GM06990 (cell line): Measurements from ENCODE around the gene RALGAPA2.
"Not testable (repeated sequence)": the region's sequence is repeated elsewhere in the genome, so short reads cannot be mapped to it uniquely, and the experiment has no call there.

Experiments used
- DNase-seq: peaks from one replicate; pipeline ENCODE4 v3.0.0-alpha.2; 2011; ENCODE audit not compliant: insufficient read length; ENCODE audit errors: extremely low read depth
- H3K27me3 ChIP-seq: replicated peaks from 2 replicates; pipeline ENCODE4 v1.6.0; 2011; ENCODE audit warnings: low read length; ENCODE audit not compliant: control insufficient read depth, insufficient read depth
- H3K36me3 ChIP-seq: 2 replicates; pipeline ENCODE4 v1.5.1; 2011; ENCODE audit warnings: low read length; ENCODE audit not compliant: control insufficient read depth, insufficient read depth
- H3K4me3 ChIP-seq: replicated peaks from 2 replicates; pipeline ENCODE4 v1.5.1; 2011; ENCODE audit warnings: low read depth, mild to moderate bottlenecking, control low read depth, low read length
- TF ChIP-seq, protein P1 (sequence below): IDR thresholded peaks from 2 replicates; pipeline ENCODE4 v1.5.1; 2011; ENCODE audit warnings: low read length, control low read depth, mild to moderate bottlenecking, inconsistent platforms; ENCODE audit not compliant: insufficient read depth, poor library complexity, severe bottlenecking

The RALGAPA2 gene

DNA sequence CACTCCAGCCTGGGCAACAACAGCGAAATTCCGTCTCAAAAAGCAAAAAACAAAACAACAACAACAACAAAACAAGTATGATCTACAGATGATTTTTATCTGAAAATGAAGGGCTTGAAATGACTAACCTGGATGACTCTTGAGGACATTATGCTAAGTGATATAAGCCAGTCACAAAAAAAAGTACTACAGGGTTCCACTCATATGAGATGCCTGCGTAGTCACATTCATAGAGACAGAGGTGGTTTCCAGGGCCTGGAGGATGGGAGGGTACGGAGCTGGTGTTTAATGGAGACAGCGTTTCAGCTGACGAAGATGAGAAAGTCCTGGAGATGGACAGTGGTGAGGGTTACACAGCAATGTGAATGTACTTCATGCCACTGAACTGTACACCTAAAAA lies 352.8 kb downstream of the RALGAPA2 start:
- no peaks in the 10 kb centered on the region for H3K36me3 ChIP-seq
- TF ChIP-seq, protein P1, sequence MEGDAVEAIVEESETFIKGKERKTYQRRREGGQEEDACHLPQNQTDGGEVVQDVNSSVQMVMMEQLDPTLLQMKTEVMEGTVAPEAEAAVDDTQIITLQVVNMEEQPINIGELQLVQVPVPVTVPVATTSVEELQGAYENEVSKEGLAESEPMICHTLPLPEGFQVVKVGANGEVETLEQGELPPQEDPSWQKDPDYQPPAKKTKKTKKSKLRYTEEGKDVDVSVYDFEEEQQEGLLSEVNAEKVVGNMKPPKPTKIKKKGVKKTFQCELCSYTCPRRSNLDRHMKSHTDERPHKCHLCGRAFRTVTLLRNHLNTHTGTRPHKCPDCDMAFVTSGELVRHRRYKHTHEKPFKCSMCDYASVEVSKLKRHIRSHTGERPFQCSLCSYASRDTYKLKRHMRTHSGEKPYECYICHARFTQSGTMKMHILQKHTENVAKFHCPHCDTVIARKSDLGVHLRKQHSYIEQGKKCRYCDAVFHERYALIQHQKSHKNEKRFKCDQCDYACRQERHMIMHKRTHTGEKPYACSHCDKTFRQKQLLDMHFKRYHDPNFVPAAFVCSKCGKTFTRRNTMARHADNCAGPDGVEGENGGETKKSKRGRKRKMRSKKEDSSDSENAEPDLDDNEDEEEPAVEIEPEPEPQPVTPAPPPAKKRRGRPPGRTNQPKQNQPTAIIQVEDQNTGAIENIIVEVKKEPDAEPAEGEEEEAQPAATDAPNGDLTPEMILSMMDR = no peak
- DNase-seq = no peak
- no peak overlapping the region for H3K4me3 ChIP-seq
- peaks cover 2% of the 10 kb centered on the region for H3K27me3 ChIP-seq

DNA sequence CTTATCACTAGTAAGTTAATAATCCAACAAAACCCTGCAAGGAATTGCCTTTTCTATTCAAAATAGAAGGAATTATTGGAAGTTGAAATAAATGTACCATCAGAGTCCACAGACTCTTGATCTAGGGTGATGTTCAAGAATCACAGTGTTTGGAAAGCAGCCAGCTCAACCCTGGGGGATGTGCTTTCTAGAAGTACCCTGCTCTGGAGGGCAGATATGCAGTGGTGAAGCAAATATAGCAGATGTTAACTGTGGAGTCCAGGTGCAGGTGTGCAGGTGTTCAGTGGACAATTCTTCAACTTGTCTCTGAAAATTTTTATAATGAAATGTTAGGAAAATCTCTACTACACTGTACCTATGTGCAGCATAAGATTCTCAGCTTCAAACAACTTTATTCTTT lies 353.6 kb downstream of the RALGAPA2 start:
- H3K36me3 ChIP-seq = no peaks in the 10 kb centered on the region
- peaks cover 2% of the 10 kb centered on the region for H3K27me3 ChIP-seq
- DNase-seq = no peak
- TF ChIP-seq, protein P1 = no peak
- H3K4me3 ChIP-seq = no peak overlapping the region

DNA sequence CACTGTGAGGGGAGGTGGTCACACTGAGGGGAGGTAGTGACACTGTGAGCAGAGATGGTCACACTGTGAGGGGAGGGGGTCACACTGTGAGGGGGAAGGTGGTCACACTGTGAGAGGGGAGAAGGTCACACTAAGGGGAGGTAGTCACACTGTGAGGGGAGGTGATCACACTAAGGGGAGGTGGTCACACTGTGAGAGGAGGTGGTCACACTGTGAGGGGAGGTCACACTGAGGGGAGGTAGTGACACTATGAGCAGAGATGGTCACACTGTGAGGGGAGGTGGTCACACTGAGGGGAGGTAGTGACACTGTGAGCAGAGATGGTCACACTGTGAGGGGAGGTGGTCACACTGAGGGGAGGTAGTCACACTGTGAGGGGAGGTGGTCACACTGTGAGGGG lies 356.9 kb downstream of the RALGAPA2 start:
- H3K36me3 ChIP-seq, DNase-seq, H3K4me3 ChIP-seq, H3K27me3 ChIP-seq: not testable (repeated sequence)

DNA sequence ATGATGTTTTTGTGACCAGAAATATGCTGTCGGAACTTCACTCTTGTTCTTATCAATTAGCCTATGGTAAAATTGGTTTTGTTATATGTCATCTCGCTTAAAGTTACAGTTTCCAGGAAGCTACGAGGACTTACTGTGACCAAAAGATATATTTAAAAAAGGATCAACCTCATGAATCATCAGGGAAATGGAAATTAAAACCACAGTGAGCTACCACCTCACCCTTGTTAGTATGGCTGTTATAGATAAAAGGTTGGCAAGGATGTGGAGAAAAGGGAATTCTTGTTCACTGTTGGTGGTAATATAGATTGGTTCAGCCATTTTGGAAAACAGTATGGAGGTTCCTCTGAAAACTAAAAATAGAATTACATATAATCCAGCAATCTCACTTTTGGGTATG lies 358.9 kb downstream of the RALGAPA2 start:
- H3K36me3 ChIP-seq = no peaks in the 10 kb centered on the region
- TF ChIP-seq, protein P1 = no peak
- no peak for DNase-seq

DNA sequence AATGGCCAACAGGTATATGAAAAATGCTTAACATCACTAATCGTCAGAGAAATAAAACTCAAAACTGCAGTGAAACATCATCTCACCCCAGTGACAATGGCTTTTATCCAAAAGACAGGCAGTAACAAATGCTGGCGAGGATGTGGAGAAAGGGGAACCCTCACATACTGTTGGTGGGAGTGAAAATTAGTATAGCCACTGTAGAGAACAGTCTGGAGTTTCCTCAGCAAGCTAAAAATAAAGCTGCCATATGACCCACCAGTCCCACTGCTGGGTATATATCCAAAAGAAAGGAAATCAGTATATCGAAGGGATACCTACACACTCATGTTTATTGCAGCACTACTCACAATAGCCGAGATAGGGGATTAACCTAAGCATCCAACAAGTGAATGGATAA lies 368.0 kb downstream of the RALGAPA2 start:
- H3K36me3 ChIP-seq = no peaks in the 10 kb centered on the region
- DNase-seq = no peak
- H3K4me3 ChIP-seq = no peak overlapping the region
- TF ChIP-seq, protein P1 = no peak
- H3K27me3 ChIP-seq = no peaks in the 10 kb centered on the region

More for the DNA sequence above, 358.9 kb downstream of the RALGAPA2 start:
- no peak overlapping the region for H3K4me3 ChIP-seq
- no peaks in the 10 kb centered on the region for H3K27me3 ChIP-seq

DNA sequence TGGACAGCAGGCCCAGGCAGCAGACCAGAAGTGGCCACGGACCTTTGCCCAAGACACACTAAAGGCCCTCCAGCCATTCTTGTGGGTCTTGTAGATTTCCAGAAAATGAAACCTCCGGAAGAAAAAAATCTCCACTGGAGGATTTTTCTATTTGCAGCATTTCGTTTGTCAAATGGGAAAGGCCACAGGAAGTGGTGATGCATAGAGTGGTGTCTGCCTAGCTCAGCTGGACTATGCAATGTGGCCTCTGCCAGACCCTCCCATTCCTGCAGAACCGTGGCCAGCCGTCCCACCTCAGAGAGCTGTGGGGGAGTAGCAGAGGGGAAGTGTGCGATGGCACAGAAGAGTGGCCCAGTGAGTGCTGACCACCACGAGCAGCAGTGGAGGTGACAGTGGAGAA lies 368.5 kb downstream of the RALGAPA2 start:
- TF ChIP-seq, protein P1 = no peak
- Histone ChIP-seq H3K27me3 (no peaks in the 10 kb centered on the region), H3K36me3 (no peaks in the 10 kb centered on the region), H3K4me3 (no peak overlapping the region)
- no peak for DNase-seq
